HTERT RPE-1 (cell line): Measurements from ENCODE around the gene SMAD4.

ENCODE experiments used
- in situ Hi-C: fragments of 300-500 bp; cut with MboI; formaldehyde crosslinking; loops from 4 replicates; pipeline ENCODE4 v1.14.3; 2020; ENCODE audit warnings: low sequenced_read_pairs

The SMAD4 gene

DNA sequence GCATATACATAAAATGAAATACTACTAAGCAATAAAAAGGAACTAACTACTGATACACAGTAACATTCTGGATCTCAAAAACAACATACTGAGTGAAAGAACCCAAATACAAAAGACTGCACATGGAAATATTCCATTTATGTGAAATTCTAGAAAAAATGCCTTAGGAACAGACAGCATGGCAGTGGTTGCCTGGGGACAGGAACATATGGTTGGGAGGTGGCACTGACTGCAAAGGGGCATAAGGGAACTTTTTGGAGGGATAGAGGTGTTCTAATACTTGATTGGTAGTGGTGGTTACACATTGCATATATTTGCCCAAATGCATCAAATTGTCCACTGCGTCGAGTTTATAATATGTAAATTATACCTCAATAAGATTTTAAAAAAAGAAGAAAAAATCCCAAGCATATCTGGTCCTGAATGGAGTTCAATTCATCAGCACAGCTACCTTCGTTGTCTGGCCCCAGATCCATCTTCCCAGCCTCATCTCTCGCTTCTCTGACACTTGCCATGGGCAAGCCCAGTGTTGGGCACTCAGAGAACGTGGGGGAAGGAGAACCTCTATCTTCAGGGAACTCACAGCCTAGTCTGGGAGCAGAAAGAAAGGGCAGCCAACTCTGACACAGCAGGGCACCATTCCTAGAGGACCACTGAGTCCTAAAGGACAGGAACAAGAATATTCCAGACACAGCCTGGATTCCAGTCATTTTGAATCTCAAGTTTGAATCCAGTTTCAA, 8.6 kb upstream of the SMAD4 start:
- in situ Hi-C loops, result no loop called here

DNA sequence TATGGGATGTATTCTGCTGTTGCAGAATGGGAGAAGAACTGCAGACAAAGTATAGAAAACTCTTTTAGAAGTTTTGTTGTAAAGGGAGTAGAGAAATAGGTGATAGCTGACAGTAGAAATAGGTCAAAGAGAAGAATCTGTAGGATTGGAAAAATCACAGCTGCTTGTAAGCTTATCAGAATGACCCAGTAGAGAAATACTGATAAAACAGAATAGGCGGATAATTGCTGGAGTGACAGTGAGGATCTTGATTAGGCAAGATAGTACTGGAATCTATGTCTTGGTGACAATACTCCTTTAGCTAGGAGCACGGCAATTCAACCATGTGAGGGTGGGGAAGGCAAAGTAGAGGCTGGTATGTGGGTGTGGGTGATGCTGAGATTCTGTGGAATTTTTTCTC, 4.5 kb upstream of the SMAD4 start:
- in situ Hi-C loops, result no loop called here

DNA sequence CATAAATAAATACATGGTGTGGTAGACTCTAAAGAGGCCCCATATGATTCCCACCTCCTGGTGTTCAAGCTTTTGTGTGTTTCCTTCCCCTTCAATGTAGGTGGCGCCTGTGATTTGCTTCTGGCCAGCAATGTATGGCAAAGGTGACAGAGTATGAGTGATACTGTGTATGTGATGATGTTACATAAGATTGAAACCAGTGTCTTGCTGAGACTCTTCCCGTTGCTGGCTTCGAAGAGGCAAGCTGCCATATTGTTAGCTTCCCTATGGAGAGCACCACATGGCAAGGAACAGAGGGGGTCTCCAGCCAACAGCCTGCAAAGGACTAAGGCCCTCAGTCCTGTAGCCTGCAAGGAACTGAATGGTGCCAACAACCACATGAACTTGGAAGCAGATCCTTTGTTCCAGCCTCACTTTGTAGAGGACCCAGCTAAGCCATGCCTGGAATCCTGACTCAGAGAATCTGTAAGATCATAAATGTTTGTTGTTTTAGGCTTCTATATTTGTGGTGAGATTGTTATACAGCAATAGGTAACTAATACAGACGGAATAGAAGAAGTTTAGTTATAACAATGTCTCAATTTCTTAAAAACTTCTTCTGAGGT, 1.7 kb upstream of the SMAD4 start:
- in situ Hi-C loops, result no loop called here

DNA sequence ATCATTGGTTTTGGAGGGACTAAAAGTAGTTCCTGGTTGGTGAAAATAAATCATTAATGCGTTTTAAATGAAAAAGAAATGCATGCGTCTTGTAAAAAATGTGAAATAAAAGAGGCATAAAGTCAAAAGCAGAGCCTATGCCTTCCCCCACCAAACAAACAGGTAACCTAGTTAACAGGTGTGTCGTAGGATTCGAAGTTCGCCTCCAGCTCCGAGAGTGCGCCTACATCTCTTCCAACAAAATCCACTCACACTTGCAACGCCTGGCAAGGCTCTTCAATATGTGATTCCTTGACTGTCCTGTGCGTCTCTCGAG, 677 bp upstream of the SMAD4 start:
- in situ Hi-C loops, result no loop called here

DNA sequence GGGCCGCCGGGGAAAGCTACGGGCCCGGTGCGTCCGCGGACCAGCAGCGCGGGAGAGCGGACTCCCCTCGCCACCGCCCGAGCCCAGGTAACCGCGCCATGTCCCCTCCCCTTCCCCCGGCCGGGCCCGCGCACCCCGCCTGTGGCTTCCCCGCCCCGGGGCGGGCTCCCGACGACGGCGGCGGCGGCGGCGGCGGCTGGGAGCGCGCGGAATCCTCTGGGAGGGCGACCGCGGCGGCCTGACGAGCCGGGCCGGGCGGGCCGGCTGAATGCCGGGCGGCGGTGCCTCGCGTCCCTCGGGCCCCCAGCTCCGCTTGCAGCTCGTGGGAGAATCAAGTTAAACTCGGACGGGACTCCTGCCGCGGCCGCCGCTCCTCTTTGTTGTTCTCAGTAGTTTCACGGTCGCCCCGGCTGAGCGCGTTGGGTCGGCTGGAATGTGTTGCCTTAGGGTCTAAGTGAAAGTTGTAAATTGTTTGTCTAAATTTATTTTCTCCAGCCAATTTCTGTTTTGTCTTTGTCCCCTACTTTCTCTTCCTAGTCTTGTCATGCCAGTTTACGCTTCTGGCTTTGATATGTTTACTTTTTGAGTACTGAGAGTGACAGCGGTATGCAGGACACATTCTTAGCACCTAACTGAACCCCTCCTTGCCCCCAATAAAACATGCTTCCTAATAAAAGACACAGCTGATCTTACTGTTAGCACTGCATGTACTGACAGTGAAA, 685 bp downstream of the SMAD4 start:
- in situ Hi-C loops, result no loop called here

DNA sequence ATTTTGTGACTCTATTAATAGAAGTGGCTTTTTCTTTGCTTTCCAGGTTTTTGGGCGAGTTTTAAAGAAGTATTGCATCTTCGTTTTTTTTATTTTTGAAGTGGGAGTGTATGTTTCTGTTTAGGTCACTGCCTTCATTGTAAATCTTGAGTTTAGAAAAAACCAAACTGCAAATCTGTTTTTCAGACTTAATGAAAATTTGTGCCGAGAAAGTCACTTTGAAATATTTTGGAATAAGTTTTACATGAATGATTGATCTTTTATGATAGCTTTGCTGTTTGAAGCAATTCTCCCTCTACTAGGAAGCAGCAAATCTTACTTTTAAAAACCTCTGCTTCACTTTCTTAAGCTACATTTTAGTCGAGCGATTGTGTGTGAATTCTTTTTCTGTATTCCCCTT, 2.2 kb downstream of the SMAD4 start:
- in situ Hi-C loops, result no loop called here

DNA sequence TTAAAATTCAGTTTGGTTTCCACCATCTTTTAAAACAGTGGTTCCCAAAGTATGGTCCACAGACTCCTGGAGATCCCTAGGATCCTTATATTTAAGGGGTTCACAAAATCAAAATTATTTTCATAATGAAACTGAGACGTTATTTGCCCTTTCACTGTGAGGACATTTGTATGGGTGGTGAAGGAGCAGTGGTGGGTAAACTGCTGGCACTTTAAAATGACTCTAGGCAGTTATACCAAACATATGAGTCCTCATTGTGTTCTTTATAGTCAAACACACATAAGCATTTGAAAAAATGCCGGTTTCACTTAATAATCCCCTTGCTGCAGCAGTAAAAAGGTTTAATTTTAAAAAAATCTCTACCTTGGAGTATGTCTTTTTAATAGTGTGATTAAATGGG, 7.2 kb downstream of the SMAD4 start:
- in situ Hi-C loops, result no loop called here

DNA sequence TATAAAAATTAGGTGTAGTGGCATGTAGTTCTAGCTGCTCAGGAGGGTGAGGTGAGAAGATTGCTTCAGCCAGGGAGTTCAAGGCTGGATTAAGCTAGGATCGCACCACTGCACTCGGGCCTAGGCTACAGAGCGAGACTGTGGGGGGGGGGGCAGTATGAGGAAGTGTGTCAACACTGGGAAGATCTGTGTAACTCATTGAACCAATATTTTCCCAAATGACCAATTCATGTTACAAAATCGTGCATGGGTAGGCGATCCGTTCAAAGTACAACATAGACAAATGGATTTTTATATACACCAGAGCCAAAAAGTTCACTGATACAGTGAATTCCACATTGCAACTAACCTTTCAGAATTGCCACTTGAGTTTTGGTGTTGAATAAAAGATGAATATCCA, 8.1 kb downstream of the SMAD4 start:
- in situ Hi-C loops, result no loop called here

DNA sequence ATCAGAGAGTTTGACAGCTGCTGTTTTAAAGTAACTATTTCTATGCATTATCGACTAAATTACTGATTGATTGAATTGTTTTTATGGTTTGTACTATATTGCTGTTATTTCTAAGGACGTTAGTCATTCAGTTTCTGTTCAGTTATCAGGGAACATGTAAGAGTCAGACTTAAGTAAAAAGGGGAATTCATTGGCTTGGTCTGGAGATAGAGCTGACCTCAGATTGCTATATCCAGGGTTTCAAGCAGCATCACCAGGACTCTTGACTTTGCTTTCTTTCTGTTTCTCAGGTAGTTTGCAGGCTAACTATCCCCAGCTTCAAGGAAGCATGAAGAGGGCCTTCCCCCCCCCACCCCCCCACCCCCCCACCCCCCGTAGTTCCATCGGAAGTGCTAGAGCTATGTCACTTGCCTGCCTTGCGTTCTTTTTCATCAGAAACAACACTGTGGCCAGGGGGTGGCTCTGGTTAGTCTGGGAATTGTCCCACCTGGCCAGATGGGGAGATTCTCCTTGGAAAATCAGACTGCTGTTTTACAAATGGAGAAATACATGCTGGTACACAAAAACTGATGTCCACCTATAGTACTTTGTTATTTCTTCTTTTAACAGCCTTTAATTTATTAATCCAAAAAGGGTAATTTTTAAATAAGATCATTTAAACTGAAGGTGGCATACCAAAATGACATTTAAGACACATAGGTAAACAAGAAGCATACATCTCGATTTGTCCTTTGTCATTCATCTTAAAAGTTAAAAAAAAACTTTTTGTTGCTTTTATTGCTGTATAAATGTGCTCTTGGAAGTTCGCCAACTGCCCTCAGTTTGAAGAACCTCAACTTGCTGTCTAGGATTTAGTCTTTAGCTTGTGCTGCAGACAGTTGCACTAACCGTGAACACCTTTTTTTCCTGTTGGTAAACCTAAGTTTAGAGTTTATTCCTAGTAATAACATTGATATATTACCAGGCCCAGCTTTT, 9.4 kb downstream of the SMAD4 start:
- in situ Hi-C loops, result no loop called here

DNA sequence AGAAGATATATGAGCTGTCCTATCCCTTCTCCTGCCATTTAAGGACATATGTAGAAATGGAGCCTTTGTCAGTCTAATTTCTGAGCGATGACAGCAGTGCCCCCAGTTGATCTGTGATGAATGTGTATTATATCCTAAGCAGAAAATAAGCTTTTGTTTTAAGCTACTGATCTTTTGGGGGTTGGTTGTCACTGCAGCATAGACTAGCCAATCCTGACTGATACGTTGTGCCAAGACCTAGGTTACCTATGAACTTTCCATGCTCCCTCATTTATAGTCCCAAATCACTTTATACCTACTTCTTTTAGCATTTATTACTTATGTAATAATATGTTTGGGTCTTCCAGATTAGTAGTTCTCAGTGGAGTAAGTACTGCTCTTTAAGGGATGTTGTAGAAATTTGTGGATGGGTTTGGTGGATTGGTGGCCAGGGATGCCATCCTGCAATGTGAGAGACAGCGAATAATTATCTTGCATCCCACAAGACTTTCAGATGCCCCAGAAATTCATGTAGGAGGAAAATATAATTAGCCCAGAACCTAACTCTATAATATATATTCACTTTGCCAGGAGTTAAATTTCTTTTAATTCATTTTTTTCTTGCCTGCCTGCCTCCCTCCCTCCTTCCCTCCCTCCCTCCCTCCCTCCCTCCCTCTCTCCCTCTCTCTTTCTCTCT, 11.8 kb downstream of the SMAD4 start:
- in situ Hi-C loops, result no loop called here

DNA sequence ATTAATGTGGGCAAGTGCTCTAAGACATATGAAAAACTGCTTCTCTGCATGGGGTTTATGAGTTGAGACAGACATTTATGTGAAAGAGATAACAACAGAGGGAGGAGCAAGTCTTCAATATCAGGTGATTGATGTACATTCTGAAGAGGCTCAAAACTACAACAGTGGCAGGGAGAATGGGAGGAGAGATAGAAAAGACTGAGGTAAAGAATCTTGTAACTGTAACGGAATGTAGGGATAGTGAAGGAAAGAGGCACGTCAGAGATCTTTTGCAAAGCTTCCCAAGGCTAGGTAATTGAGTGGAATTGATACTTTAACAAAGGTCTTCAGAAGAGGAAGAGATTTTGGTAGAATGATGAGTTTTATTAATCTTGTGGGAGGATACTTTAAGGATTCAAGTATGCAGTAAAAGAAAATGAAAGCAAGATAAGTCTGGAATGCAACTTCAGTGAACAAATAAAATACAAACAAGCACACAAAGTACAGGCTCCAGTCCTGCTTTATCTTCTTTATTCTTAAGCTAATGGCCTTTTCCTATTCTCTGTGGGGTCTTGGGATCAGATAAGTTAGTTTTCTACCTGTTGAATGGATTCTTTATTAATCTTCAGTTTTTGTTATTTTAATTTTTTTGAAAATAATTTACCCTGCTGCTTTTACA, 15.0 kb downstream of the SMAD4 start:
- in situ Hi-C loops, result no loop called here

DNA sequence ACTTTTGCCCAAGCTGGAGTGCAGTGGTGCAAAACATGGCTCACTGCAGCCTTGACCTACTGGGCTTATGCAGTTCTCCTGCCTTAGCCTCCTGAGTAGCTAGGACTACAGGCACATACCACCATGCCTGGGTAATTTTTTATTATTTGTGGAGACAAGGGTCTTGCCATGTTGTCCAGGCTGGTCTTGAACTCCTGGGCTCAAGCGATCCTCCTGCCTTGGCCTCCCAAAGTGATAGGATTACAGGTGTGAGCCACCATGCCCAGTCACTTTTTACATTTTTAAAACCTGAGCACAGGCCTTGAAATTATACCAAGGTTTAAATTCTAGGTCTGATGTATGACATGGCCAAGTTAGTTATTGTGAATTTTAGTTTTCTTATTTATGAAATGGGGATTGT, 18.2 kb downstream of the SMAD4 start:
- in situ Hi-C loops, result no loop called here

DNA sequence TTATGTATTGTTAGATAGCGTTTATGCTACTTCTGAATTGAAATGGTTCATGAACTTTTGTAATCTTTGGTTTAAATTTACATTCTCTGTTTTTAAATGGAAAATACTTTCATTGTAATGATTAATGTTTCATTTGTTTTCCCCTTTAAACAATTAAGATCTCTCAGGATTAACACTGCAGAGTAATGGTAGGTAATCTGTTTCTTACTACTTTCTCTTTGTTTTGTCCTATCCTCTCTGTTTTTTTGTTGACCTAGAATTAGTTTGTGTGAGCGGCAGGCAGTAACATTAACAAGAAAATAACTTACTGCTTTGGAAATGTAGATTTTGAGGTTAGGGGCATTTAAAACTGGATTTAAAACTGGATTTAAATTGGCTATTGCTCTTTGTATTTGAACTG, 19.1 kb downstream of the SMAD4 start:
- in situ Hi-C loops, result no loop called here

DNA sequence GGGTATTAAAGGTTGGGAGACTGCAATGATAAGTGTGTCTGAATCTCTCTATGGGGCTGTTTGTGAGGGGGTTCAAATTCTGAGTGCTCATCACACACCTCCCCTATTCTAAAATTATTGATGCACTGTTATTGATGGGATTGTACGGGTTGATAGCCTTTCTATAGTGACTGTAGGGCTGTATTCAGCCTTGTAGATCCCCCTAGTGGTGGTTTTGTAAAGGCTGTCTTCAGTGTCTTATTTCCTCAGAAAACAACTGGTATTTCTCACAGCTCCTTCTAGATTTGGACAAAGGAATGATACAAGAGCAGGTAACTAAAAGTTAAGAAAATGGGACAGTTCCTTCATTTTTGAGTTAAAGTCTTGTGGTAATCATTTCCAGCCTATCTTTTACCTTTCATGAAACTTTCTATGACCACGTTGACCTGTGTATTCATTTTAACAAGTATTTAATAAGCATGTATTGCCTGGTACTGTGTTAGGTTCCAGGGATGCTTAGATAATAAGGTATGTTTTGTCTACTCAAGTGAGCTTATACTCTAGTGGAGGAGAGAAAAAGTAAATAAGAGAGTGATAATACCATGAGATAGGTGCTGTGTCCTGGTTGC, 21.2 kb downstream of the SMAD4 start:
- in situ Hi-C loops, result no loop called here

DNA sequence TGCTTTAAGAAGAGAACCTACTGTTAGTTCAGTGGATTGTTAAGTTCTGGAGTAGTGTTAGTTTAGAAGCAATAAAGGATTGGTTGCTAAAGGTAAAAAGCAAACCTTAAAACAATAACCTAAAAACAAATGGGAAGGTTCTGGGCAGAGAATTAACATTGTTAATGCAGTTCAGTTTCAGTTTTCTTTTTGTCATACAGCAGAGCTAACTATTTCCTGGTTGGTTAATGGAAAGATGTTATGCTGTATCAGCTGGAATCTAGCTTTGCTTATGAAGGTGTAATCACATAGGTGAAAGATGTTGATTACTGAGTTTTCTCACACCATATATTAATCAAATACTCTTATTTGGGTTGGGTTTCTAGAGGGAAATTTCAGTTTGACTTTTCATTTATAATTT, 23.8 kb downstream of the SMAD4 start:
- in situ Hi-C loops, result no loop called here

DNA sequence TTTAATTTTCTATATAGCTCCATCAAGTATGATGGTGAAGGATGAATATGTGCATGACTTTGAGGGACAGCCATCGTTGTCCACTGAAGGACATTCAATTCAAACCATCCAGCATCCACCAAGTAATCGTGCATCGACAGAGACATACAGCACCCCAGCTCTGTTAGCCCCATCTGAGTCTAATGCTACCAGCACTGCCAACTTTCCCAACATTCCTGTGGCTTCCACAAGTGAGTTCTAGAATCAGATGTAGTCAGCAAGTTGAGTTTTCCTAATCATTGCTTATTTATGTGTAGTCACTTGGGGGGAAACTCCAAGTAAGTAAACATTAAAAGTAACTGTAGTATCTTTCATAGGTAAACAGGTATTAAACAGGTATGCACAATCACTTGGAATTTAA, 24.8 kb downstream of the SMAD4 start:
- in situ Hi-C loops, result no loop called here

DNA sequence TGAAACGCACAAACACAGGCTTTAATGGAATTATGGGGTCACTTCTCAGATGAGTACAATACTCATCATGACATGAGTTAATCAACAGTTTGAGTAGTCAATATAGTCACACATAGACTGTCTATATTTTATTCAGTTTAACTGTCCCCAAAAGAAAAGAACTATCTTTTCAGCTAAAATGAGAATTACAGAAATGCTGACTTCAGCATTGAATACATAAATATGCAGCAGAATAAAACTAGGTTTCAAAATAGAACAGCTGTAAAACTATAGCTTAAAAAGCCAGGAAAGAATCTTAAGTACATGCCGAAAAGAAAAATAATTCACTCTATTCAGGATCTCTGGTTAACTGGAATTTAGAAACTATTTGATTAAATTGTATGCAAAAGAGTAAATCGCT, 30.0 kb downstream of the SMAD4 start:
- in situ Hi-C loops, result no loop called here

DNA sequence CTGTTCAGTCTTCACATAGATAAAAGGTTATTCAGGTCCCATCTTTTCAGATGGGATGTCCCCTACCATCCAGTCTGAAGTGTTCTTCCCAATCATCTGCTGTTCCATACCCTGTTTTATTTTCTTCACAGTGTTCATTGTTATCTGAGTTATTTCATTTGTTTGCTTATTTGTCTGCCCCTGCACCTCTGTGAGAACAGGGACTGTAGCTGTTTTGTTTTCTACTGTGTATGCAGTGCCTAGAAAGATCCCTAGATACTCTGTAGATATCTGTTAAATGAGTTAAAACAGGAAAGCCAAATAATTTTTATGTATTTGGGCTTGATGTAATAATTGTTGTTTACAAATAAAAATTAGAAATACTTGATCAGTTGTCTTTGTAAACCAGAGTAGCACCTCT, 34.2 kb downstream of the SMAD4 start:
- in situ Hi-C loops, result no loop called here

DNA sequence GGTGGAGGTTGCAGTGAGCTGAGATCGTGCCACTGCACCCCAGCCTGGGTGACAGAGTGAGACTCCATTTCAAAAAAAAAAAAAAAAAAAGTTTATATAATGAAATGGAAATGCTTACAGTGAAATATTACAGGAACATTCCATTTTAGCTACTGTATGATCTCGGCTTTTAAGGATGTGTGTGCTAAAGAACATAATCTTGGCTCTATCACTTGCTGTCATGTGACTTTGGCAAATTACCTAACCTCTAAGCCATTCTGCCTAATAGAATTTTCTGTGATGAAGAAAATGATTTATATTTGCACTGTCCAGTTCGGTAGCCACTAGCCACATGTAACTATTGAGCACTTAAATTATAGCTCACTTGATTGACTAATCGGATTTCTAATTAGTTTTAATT, 36.3 kb downstream of the SMAD4 start:
- in situ Hi-C loops, result no loop called here

DNA sequence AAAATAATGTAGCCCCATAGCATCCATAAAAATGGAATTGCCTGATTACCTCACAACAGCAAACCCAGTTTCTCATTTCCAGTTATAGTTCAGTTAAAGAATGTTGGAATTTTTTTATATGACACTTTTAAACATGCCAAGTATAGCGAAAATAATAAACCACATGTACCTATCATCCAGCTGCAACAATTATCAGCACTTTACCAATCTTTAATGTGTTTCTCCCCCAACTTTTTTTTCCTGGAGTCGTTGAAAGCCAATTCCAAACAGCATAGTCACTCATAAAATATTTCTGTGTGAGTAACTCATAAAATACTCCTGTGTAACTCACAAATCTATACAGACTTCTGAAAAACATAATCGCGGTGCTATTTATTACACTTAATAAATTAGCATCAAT, 38.1 kb downstream of the SMAD4 start:
- in situ Hi-C loops, result no loop called here
